Fibroblast of the aortic adventitia (primary cell): ENCODE data around the gene TNFRSF13B. TPM values are rescaled to one million over a fixed set of nuclear protein-coding genes. Genes with fewer than 3 reads are reported as not detected.

Experiments
- DNase-seq: peaks from one replicate; pipeline ENCODE4 v3.0.0-alpha.2; 2010; ENCODE audit warnings: low read depth
- H3K4me3 ChIP-seq: 2 replicates; pipeline ENCODE4 v1.5.1; 2011; ENCODE audit warnings: low read depth, mild to moderate bottlenecking, control low read depth, low read length, moderate library complexity
- total RNA-seq: library from RNA; depleted of rRNA; stranded (reverse); fragments of >200 nt; gene quantifications from 2 replicates; pipeline ENCODE4 v1.2.3, GENCODE V29; 2012; ENCODE audit warnings: low replicate concordance
- TF ChIP-seq, protein P1 (sequence below): IDR thresholded peaks from 2 replicates; pipeline ENCODE4 v1.5.1; 2011; ENCODE audit warnings: mild to moderate bottlenecking, low read length, control low read depth, inconsistent platforms; ENCODE audit not compliant: insufficient read depth

TNFRSF13B gene
- total RNA-seq, 1 donor, result not detected

DNA sequence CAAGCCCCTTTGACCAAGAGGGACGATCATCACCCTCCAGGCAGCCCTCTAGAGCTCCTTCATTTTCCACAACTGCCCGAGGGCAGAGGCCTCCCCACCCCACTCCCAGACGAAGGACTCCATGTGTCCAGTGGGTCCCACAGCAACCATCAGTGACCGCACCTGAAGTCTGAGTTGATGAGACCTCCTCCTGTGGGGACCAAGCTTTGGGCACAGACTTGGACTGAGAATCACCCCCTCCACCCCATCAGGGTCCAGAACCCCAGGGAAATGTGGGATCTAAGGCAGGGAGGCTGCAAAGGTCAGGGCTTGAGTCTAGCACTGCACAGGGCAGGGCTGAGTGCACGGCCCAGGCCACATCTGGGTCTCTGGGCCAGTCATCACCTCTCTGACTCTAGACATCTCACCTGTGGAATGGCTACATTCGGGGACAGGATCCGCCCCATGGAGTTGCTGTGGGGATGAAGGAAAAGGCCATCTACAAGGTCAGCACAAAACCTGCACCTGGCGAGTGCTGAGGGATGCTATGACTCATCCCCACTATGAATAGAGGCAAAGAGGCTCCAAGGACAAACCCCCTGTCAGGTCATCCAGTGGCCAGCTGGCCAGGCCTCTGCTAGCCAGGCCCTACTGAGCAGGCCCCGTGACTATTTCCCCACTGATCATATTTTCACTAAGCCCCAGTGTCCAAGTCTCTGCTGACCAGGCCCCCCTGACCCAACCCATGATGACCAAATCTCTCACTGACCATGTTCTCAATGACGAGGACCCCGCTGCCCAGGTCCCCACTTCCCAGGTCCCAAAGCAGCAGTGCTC, 38.4 kb downstream of the TNFRSF13B start:
- no peak overlapping the region for H3K4me3 ChIP-seq
- TF ChIP-seq, protein P1, sequence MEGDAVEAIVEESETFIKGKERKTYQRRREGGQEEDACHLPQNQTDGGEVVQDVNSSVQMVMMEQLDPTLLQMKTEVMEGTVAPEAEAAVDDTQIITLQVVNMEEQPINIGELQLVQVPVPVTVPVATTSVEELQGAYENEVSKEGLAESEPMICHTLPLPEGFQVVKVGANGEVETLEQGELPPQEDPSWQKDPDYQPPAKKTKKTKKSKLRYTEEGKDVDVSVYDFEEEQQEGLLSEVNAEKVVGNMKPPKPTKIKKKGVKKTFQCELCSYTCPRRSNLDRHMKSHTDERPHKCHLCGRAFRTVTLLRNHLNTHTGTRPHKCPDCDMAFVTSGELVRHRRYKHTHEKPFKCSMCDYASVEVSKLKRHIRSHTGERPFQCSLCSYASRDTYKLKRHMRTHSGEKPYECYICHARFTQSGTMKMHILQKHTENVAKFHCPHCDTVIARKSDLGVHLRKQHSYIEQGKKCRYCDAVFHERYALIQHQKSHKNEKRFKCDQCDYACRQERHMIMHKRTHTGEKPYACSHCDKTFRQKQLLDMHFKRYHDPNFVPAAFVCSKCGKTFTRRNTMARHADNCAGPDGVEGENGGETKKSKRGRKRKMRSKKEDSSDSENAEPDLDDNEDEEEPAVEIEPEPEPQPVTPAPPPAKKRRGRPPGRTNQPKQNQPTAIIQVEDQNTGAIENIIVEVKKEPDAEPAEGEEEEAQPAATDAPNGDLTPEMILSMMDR, result no peak
- no peak for DNase-seq

DNA sequence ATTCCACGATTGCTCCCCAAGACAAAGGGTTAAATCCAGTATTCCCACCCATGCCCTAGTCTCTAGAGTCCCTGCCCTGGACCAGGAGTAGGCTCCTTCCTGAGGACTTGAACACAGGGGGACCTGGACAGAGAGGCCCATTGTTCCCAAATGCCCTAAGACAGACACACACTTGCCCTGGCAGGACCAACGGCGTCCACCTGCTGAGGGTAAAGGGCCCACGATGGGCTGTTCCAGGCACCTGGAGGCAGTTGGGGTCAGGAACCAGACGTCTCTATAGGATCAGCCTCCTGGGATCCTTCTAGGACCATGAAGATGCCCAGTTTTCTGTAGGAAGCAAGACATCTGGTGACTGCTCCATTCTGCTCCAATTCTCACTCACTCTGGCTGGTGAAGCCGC, 39.3 kb downstream of the TNFRSF13B start:
- TF ChIP-seq, protein P1, result no peak
- no peak for DNase-seq
- H3K4me3 ChIP-seq, result no peak overlapping the region

GRCh38 chr17:16932156-16932555, 39.8 kb downstream of the TNFRSF13B start:
- TF ChIP-seq, protein P1, result no peak
- DNase-seq, result no peak
- H3K4me3 ChIP-seq, result no peak overlapping the region

- TF ChIP-seq, protein P1, result no peak
- no peak overlapping the region for H3K4me3 ChIP-seq
- DNase-seq, result no peak
Observed at GRCh38 chr17:16931318-16932060, 40.4 kb downstream of the TNFRSF13B start.

GRCh38 chr17:16930571-16931317, 41.2 kb downstream of the TNFRSF13B start:
- H3K4me3 ChIP-seq, result no peak overlapping the region
- DNase-seq, result no peak
- TF ChIP-seq, protein P1, result no peak

DNA sequence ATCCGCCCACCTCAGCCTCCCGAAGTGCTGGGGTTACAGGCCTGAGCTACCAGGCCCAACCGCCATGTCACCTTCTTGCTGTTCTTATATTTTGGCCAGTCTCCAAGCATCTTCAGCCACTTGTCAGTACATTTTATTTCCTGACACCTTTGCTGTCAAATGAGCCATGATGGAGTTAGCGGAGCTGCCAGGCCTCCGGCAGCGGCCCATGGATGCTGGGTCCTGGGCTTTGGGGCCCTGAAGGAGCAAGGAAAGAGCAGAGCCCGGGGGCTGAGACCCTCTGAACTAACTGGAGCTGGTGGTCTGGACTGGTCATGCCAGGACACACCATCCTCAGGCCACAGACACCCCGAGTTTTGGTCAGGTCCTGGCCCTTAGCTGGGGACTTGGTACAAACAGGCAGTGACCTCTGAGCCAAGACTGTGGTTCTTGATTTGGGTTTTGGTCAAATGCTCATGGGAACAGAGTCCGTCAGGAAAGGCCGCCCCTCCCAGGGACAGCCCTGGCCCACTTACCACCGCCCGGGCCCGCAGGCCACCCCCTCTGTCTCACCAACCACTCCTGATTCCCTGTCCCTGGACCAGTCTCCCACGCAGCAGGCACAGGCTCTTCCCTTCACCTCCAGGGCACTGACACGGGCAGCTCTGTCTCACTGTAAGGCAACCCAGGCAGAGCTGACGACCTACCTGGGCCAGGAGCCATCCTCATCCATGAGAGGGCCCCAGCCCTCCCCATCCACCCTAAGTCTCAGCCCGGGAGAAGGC, 42.0 kb downstream of the TNFRSF13B start:
- TF ChIP-seq, protein P1, result no peak
- no peak for DNase-seq
- no peak overlapping the region for H3K4me3 ChIP-seq
